Dermis blood vessel endothelial cell (primary cell): ENCODE measurements around the gene WAC. TPM values are rescaled to one million over a fixed set of nuclear protein-coding genes. Genes with fewer than 3 reads are reported as not detected.
"Not testable (repeated sequence)": the region's sequence is repeated elsewhere in the genome, so short reads cannot be mapped to it uniquely, and the experiment has no call there.

Experiments
- DNase-seq: peaks from one replicate; pipeline ENCODE4 v3.0.0; 2010
- total RNA-seq: library from RNA; depleted of rRNA; stranded (reverse); fragments of >200 nt; gene quantifications from 2 replicates; pipeline ENCODE4 v1.2.3, GENCODE V29; 2014

Gene WAC
- total RNA-seq, 1 donor from 2014 or later = 51.6 TPM

- DNase-seq = peak; percentile 77
Observed at GRCh38 chr10:28566458-28567015, 33.6 kb downstream of the WAC start.

- DNase-seq = no peak
Observed at GRCh38 chr10:28569506-28570159, 36.7 kb downstream of the WAC start.

GRCh38 chr10:28570598-28570997, 37.7 kb downstream of the WAC start:
- no peak for DNase-seq

GRCh38 chr10:28571265-28571664, 38.3 kb downstream of the WAC start:
- no peak for DNase-seq

GRCh38 chr10:28574214-28574613, 41.3 kb downstream of the WAC start:
- DNase-seq = not testable (repeated sequence)

GRCh38 chr10:28575852-28576251, 42.9 kb downstream of the WAC start:
- no peak for DNase-seq

GRCh38 chr10:28577506-28577905, 44.6 kb downstream of the WAC start:
- no peak for DNase-seq

- DNase-seq = no peak
Observed at GRCh38 chr10:28578454-28578853, 45.5 kb downstream of the WAC start.

GRCh38 chr10:28580825-28581224, 47.9 kb downstream of the WAC start:
- no peak for DNase-seq

GRCh38 chr10:28581916-28582315, 49.0 kb downstream of the WAC start:
- no peak for DNase-seq

GRCh38 chr10:28585076-28585475, 52.2 kb downstream of the WAC start:
- DNase-seq = no peak

- DNase-seq = no peak
Observed at GRCh38 chr10:28586176-28586575, 53.3 kb downstream of the WAC start.

- no peak for DNase-seq
Observed at GRCh38 chr10:28587270-28587969, 54.5 kb downstream of the WAC start.

GRCh38 chr10:28587970-28588290, 55.0 kb downstream of the WAC start:
- peak; percentile 41 for DNase-seq

GRCh38 chr10:28592953-28593352, 60.0 kb downstream of the WAC start:
- DNase-seq = peak; percentile 57

- peak; percentile 10 for DNase-seq
Observed at GRCh38 chr10:28593811-28594210, 60.9 kb downstream of the WAC start.

GRCh38 chr10:28594406-28594805, 61.5 kb downstream of the WAC start:
- DNase-seq = no peak

GRCh38 chr10:28595613-28596012, 62.7 kb downstream of the WAC start:
- no peak for DNase-seq

- no peak for DNase-seq
Observed at GRCh38 chr10:28600056-28600455, 67.1 kb downstream of the WAC start.

GRCh38 chr10:28601012-28601411, 68.1 kb downstream of the WAC start:
- DNase-seq = no peak

GRCh38 chr10:28604567-28605536, 71.9 kb downstream of the WAC start:
- no peak for DNase-seq

- no peak for DNase-seq
Observed at GRCh38 chr10:28606568-28606967, 73.7 kb downstream of the WAC start.

GRCh38 chr10:28609636-28610035, 76.7 kb downstream of the WAC start:
- DNase-seq = not testable (repeated sequence)
